ENCODE data around the gene USP15.

- TF ChIP-seq CTCF (conservative IDR thresholded peaks at IDR 0.05; ENCODE audit: low read depth, low read length) (peak; percentile 53), MXI1 (IDR thresholded peaks at IDR 0.05; ENCODE audit: borderline replicate concordance, low read depth, low read length) (no peak), POLR2A (IDR thresholded peaks at IDR 0.05; ENCODE audit: low read depth, low read length) (no peak), ELK1 (IDR thresholded peaks at IDR 0.05; ENCODE audit: borderline replicate concordance, low read depth, low read length) (no peak), USF2 (IDR thresholded peaks at IDR 0.05; ENCODE audit: low read depth, low read length) (no peak), MAZ (IDR thresholded peaks at IDR 0.05; ENCODE audit: borderline replicate concordance, low read depth, low read length) (no peak), NFE2L2 (IDR thresholded peaks at IDR 0.05; ENCODE audit: low read depth, low read length) (no peak), CEBPB (IDR thresholded peaks at IDR 0.05; ENCODE audit: low read depth, low read length) (no peak), RFX5 (IDR thresholded peaks at IDR 0.05; ENCODE audit: low read depth, low read length) (no peak), RAD21 (IDR thresholded peaks at IDR 0.05; ENCODE audit: low read length) (peak; percentile 19; the same call in 1 of the 2 replicates), MAFK (IDR thresholded peaks at IDR 0.05; ENCODE audit: low read depth, low read length) (no peak), BHLHE40 (IDR thresholded peaks at IDR 0.05; ENCODE audit: low read depth, low read length) (no peak)
Measured at GRCh38 chr12:62435303-62436163, 175.3 kb downstream of the USP15 start.

Data from IMR-90 (cell line).